Hematopoietic multipotent progenitor cell treated with erythropoietin and hydrocortisone succinate and interleukin-3 and kit ligand, for 15 days (in vitro differentiated cells): ENCODE data around the gene PTPRM.
"Not testable (repeated sequence)": the region's sequence is repeated elsewhere in the genome, so short reads cannot be mapped to it uniquely, and the experiment has no call there.

Experiments used
- DNase-seq: peaks from one replicate; pipeline ENCODE4 v3.0.0-alpha.2; 2015; ENCODE audit warnings: low spot score

The PTPRM gene

GRCh38 chr18:7726522-7726921 lies 159.4 kb downstream of the PTPRM start:
- no peak for DNase-seq

GRCh38 chr18:7727361-7728076 lies 160.4 kb downstream of the PTPRM start:
- DNase-seq, result no peak

GRCh38 chr18:7728297-7728696 lies 161.2 kb downstream of the PTPRM start:
- no peak for DNase-seq

- no peak for DNase-seq
Observed at GRCh38 chr18:7729868-7730267, 162.8 kb downstream of the PTPRM start.

GRCh38 chr18:7730682-7731081 lies 163.6 kb downstream of the PTPRM start:
- no peak for DNase-seq

- DNase-seq, result no peak
Observed at GRCh38 chr18:7733642-7734041, 166.5 kb downstream of the PTPRM start.

- DNase-seq, result no peak
Observed at GRCh38 chr18:7735196-7735595, 168.1 kb downstream of the PTPRM start.

GRCh38 chr18:7735626-7736175 lies 168.6 kb downstream of the PTPRM start:
- DNase-seq, result no peak

GRCh38 chr18:7736526-7736925 lies 169.4 kb downstream of the PTPRM start:
- DNase-seq, result not testable (repeated sequence)

GRCh38 chr18:7737550-7737949 lies 170.4 kb downstream of the PTPRM start:
- no peak for DNase-seq

GRCh38 chr18:7740821-7741220 lies 173.7 kb downstream of the PTPRM start:
- no peak for DNase-seq

GRCh38 chr18:7741640-7742039 lies 174.5 kb downstream of the PTPRM start:
- no peak for DNase-seq

GRCh38 chr18:7742224-7742623 lies 175.1 kb downstream of the PTPRM start:
- no peak for DNase-seq

GRCh38 chr18:7743256-7743655 lies 176.1 kb downstream of the PTPRM start:
- no peak for DNase-seq

- DNase-seq, result no peak
Observed at GRCh38 chr18:7746106-7746505, 179.0 kb downstream of the PTPRM start.

- no peak for DNase-seq
Observed at GRCh38 chr18:7748251-7749007, 181.3 kb downstream of the PTPRM start.

GRCh38 chr18:7749008-7749405 lies 181.9 kb downstream of the PTPRM start:
- no peak for DNase-seq

GRCh38 chr18:7749510-7749981 lies 182.4 kb downstream of the PTPRM start:
- no peak for DNase-seq

GRCh38 chr18:7750095-7750663 lies 183.1 kb downstream of the PTPRM start:
- no peak for DNase-seq

GRCh38 chr18:7750966-7751365 lies 183.8 kb downstream of the PTPRM start:
- no peak for DNase-seq

- DNase-seq, result no peak
Observed at GRCh38 chr18:7754258-7754657, 187.1 kb downstream of the PTPRM start.

- no peak for DNase-seq
Observed at GRCh38 chr18:7754725-7755181, 187.6 kb downstream of the PTPRM start.
